ENCODE data around the gene FAM168A.

FAM168A gene

GRCh38 chr11:73397468-73398131 is 200.3 kb downstream of the FAM168A start:
- DNase-seq, result no peak

DNA sequence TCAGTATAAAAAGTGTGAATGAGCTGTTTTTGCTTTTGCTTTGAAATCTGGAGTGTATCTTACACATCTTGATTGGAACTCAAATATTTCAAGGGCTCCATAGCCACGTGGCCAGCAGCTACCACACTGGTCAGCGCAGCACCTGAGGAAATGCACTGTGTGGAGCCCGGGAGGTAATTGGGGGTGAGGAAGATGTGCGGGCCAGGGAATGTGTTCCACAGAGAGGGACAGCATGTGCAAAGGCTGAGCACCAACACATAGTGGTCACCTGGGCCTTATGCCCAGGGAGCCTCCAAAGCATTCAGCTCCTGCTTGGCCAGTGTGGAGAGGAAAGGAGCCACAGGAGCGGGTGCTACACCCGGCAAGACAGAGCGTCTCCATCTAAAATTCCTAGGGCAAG is 200.9 kb downstream of the FAM168A start:
- no peak for DNase-seq

- no peak for DNase-seq
These were observed 201.5 kb downstream of the FAM168A start for GRCh38 chr11:73396251-73396930.

DNA sequence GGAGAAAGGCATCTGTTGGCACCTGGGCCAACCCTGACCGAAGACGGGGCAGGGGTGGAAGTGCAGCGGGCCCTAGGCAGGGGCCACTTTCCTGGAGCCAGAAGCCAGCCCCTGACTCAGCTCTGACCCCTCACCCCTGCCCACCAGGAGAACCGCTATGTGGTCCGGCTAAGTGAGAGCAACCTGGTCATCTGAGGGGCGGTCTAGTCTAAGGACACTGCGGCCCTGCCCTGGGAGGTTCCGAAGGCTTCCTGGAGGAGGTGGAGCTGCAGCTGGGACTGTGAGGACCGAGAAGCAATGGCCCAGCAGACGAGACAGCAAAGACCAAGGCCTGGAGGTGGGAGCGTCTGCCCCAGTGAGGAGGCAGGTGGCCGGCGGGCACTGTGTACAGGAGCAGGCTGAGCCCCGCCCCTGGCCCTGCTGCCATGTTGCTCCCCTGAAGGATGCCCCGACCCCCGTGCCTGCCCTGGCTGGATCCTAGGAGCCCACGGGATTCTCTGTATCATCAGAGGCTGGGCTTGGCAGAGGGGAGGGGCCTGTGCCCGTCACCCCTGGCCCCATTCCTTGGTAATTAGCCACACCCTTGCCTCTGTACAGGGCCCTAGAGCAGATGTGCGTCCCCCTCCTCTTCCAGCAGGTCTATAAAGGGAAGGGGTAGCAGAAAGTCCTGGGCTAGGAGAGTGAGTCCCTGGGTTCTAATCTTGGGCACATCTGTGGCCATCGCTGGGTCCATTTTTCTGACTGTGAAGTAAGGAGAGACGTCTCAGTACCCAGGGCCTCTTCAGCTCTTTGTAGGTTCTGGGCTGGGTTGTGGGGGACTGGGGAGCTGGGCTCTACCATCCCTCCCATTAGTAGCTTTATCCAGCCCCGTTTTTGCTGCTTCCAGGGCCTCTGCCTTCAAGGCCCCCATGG is 202.4 kb downstream of the FAM168A start:
- DNase-seq, result no peak

DNA sequence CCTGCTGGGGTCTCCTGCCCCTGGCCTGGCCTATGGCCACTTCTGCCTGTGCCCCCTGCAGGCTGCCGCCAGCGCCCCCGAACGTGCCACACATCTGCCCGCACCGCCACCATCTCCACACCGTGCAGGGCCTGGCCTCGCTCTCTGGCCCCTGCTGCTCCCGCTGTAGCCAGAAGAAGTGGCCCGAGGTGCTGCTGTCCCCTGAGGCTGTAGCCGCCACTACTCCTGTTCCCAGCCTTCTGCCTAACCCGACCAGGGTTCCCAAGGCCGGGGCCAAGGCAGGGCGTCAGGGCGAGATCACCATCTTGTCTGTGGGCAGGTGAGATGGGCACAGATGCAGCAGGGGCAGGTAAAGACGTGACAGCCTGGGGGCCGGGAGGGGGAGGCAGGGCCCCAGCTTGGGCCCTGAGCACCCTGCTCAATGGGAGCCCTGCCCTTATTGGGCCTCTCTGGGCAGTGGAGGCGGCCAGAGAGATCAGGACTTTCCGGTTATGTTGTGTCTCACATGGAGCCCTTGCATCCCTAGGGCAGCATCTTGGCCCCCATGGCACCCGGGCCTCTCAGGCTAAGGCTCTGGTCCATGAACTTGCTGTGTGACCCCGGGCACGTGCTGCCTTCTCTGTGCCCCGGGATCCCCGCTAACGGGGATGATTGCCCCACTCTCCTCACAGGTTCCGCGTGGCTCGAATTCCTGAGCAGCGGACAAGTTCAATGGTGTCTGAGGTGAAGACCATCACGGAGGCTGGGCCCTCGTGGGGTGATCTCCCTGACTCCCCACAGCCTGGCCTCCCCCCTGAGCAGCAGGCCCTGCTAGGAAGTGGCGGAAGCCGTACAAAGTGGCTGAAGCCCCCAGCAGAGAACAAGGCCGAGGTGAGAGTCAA is 203.3 kb downstream of the FAM168A start:
- no peak for DNase-seq

DNA sequence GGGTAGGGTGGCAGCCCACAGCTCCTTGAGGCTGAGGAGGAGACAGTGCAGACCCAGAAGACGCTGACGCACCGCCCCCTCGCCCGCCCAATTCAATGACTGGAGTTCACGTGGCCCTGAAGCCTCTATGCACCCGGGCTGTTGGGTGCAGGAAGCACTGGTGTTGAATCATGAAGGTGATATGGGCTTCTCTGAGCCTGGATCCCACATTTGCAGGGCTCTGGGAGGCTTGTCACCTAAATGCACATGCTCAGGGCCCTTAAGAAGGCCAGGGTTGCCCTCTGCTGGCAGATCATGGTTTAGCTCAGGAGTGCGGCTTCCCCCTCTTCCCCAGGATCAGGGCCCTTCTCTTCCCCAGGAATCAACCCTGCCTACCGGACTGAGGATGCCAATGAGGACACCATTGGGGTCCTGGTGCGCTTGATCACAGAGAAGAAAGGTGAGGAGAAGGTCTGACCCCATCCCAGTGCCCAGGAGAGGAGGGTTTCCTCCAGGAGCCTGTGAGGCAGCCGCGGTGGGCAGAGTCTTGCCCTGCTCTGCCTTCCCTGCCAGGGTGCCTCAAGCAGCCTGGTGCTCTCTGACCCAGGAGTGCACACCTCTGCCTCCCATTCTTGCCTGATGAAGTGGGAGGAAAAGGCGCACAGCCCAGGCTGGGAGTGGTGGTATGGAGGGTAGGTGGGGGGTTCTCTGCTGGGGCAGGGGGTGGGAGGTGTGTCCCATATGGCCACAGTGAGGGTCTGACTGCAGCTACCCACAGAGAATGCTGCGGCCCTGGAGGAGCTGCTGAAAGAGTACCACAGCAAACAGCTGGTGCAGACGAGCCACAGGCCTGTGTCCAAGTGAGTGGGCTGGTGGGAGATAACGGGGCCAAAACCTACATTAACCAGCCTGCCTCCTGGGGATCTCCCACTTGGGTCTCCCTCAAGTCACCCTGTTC is 204.2 kb downstream of the FAM168A start:
- DNase-seq, result peak; percentile 65

DNA sequence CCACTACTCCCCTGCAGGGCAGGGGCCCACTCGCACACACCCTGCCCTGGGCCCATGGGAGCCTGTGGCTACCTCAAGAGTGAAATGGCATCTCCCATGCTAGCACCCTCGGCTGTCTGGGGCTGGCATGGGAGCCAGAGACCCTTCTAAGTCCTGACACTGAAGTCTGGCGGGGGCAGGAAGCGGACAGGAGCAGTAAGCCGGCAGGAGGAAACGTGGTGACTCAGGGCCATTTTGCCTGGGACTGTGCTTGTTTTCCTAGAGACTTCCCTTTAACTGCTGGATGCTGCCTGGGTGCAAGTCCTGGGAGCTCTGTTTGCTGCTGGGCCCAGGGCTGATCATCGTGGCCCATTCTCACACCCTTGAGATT is 204.9 kb downstream of the FAM168A start:
- DNase-seq, result no peak

GRCh38 chr11:73392108-73393010 is 205.6 kb downstream of the FAM168A start:
- no peak for DNase-seq

GRCh38 chr11:73391665-73392064 is 206.2 kb downstream of the FAM168A start:
- DNase-seq, result no peak

GRCh38 chr11:73390601-73391565 is 207.0 kb downstream of the FAM168A start:
- DNase-seq, result no peak

DNA sequence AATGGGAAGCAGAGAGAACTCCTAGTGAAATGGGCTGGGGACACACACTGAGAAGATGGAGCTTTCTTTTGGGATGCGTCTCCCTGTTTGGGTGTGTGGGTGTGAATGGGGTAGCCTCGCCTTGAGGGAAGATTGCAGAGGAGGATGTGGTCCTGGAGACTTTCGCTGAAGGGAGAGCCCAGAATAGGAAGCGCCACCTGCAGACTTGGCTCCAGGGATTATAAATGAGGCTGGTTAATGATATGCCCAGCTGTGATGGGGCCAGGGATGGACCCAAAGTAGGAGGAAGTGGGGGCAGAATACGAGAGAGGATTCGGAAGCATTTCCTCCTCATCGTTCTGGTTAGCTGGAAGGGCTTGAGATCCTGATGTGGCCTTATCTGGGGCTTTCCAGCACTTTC is 208.0 kb downstream of the FAM168A start:
- DNase-seq, result no peak

DNA sequence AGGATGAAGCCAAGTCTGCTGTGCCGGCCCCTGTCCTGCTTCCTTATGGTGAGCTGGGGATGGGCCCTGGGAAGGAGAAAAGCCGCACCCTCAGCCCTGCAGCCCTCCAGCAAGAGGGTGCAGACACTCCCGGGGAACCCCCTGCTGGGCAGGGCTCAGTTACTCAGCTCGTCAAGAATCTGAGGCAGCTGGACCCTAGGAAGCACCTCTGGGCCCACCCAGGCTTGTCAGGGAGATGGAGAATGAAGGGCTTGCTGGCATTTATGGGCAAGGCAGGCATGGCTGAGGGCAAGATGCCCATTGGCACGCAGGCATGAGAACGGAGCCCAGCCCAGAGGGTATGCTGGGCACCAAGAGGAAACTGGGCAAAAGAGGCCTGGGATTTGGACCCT is 208.8 kb downstream of the FAM168A start:
- DNase-seq, result no peak

DNA sequence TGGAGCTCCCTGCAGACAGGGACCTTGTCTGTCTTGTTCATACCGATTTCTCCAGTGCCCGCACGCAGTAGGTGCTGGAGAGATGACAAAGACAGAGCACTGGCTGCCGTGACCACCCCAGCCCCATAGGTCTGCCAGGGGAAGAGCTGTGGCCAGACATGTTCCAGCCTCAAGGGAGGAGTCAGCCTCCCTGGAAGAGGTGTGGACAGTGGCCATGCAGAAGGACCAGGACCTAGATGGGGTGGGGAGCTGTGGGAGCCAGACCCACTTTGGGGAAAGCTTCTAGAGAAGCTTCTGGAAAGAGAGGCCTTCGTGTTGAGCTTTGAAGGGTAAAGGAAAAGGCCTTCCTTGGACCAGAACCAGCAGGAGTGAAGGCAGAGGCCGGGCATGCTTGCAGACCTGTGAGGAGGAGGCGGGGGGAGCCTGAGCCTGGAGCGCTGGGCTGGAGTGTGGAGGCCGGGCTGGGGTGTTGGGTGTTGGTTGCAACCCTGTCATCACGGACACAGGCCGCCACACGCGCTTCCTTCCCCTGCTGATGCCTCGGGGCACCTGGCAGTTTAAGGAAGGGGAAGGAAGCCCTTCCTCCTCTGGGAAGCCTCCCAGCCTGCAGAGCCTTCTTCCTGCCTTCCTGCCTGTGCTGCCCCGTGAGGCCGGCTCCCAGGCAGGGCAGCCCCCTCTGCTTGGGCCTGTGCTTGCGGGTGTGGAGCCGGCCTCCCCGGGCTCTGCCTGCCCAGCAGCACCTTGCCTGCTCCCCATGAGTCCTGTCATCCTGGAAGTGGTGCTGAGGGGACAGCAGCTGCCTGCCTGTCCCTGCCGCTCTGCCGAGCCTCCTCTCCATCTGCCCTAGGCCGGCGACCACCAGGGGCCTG is 209.4 kb downstream of the FAM168A start:
- no peak for DNase-seq

- no peak for DNase-seq
These were observed 210.2 kb downstream of the FAM168A start for GRCh38 chr11:73387594-73388264.

DNA sequence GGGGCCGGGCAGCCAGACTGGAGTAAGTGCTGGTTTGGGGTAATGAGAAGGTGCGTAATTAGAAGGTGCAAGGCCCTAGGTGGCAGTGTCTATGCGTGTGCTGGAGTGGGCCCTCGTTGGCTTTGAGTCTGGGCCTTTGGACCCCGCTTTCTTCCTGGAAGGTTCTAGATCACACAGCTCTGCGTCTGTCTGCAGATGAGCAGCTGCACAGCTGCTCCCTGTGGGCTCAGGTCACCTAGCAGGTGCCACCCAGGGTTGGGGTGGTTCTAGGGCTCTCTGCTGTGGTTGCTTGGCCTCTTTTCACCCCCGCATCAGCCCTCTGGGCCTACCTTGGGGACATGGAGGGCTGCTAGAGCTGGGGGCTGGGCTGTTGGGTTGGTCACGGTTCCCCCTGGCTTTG is 211.4 kb downstream of the FAM168A start:
- DNase-seq, result no peak

DNA sequence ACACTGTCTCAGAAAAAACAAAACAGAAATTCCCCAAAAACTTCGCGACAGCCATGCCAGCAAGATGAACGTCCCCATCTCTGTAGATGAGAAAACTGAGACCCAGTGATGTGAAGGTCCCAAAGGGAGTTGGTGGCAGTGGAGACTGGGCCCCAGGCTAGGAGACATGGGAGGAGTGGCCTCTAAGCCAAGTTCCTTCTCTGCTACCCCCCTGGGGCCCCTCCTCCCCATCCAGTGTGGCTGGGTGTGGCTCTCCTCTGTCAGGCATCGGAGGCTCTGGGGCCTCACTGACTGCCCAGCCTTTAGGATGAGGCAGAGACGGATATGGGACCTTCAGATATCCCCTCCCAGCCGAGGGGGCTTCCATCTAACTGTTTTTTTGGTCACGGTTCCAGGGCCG is 211.9 kb downstream of the FAM168A start:
- no peak for DNase-seq

- no peak for DNase-seq
These were observed 212.8 kb downstream of the FAM168A start for GRCh38 chr11:73384872-73385689.
